ENCODE data around the gene PLEKHA4. TPM values are rescaled to one million over a fixed set of nuclear protein-coding genes. Genes with fewer than 3 reads are reported as not detected.

Gene PLEKHA4
- total and polyA plus RNA-seq, 4 donors, result 4.4 to 17.2 (median 6.3) TPM

DNA sequence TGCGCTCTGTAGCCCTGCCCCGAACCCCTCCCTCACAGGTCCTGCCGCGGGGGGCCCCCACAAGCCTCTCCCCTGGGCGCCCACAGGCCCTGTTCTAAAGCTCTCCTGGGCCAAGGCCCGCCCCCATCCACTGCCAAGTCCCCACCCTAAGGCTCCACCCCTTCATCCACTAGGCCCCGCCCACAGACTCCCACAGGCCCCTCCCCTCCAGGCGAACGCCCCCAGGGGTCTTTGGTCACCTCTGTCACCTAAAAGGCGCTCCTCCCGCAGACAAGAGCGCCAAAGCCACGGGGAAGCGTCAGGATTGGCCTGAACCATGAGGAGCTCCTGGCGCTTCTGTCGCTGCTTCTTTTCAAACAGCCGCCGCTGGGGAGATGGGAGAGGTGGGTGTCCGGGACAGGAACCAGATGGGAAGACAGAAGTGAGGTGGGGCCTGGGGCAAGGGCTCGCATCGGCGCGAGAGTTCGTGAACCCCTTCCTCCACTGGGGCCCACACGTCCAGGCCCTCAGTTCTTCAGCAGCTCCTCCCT, 27.8 kb upstream of the PLEKHA4 start:
- Histone ChIP-seq H3K27me3 (ENCODE audit: control insufficient read depth in 4 of 4, insufficient read depth in 4 of 4, low read length in 3 of 4) (no peaks in the 10 kb centered on the region), H3K36me3 (ENCODE audit: control insufficient read depth in 4 of 4, insufficient read depth in 3 of 4, low read depth in 1 of 4, low read length in 3 of 4) (no peaks in the 10 kb centered on the region), H3K9me3 (ENCODE audit: control insufficient read depth in 4 of 4, low read length in 3 of 4) (no peaks in the 10 kb centered on the region), H3K4me1 (ENCODE audit: control insufficient read depth in 4 of 4, insufficient read depth in 4 of 4, low read length in 3 of 4) (peaks cover 0 to 10% (median 2%) of the 10 kb centered on the region in 4 donors), H3K9ac (ENCODE audit: low read depth in 1 of 2, low read length in 2 of 2) (no peak overlapping the region), H3K4me3 (ENCODE audit: low read depth in 1 of 3, low read length in 3 of 3) (peak overlapping the region in 1 of 3 donors; percentile 26), H3K27ac (ENCODE audit: low read depth in 1 of 2, low read length in 2 of 2) (peak overlapping the region in 1 of 2 donors; percentile 25)
- WGBS, result 43% methylated on average over 25 of the region's 25 CpGs
- TF ChIP-seq TAF1 (conservative IDR thresholded peaks at IDR 0.05) (peak; percentile 59), RXRA (IDR thresholded peaks at IDR 0.05) (peak in 1 of 2 donors; percentile 40), NR2F2 (IDR thresholded peaks at IDR 0.05) (no peak), HNF4G (IDR thresholded peaks at IDR 0.05) (peak; percentile 19), FOXA2 (IDR thresholded peaks at IDR 0.05) (no peak), GABPA (IDR thresholded peaks at IDR 0.05 in 1 of 2, conservative IDR thresholded peaks at IDR 0.05 in 1 of 2) (no peak), JUND (IDR thresholded peaks at IDR 0.05) (no peak), EGR1 (IDR thresholded peaks at IDR 0.05; ENCODE audit: low read depth in 2 of 2) (no peak), YY1 (IDR thresholded peaks at IDR 0.05) (no peak), HNF4A (conservative IDR thresholded peaks at IDR 0.05) (peak in 1 of 2 donors; percentile 50), FOXA1 (IDR thresholded peaks at IDR 0.05) (no peak), RAD21 (IDR thresholded peaks at IDR 0.05) (peak in 1 of 2 donors; percentile 33), SP1 (IDR thresholded peaks at IDR 0.05) (peak; percentile 55)
- TF ChIP-seq, protein P1, sequence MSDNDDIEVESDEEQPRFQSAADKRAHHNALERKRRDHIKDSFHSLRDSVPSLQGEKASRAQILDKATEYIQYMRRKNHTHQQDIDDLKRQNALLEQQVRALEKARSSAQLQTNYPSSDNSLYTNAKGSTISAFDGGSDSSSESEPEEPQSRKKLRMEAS (IDR thresholded peaks at IDR 0.05), result no peak
- TF ChIP-seq, protein P2, sequence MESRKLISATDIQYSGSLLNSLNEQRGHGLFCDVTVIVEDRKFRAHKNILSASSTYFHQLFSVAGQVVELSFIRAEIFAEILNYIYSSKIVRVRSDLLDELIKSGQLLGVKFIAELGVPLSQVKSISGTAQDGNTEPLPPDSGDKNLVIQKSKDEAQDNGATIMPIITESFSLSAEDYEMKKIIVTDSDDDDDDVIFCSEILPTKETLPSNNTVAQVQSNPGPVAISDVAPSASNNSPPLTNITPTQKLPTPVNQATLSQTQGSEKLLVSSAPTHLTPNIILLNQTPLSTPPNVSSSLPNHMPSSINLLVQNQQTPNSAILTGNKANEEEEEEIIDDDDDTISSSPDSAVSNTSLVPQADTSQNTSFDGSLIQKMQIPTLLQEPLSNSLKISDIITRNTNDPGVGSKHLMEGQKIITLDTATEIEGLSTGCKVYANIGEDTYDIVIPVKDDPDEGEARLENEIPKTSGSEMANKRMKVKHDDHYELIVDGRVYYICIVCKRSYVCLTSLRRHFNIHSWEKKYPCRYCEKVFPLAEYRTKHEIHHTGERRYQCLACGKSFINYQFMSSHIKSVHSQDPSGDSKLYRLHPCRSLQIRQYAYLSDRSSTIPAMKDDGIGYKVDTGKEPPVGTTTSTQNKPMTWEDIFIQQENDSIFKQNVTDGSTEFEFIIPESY (IDR thresholded peaks at IDR 0.05), result no peak
- TF ChIP-seq, protein P3, sequence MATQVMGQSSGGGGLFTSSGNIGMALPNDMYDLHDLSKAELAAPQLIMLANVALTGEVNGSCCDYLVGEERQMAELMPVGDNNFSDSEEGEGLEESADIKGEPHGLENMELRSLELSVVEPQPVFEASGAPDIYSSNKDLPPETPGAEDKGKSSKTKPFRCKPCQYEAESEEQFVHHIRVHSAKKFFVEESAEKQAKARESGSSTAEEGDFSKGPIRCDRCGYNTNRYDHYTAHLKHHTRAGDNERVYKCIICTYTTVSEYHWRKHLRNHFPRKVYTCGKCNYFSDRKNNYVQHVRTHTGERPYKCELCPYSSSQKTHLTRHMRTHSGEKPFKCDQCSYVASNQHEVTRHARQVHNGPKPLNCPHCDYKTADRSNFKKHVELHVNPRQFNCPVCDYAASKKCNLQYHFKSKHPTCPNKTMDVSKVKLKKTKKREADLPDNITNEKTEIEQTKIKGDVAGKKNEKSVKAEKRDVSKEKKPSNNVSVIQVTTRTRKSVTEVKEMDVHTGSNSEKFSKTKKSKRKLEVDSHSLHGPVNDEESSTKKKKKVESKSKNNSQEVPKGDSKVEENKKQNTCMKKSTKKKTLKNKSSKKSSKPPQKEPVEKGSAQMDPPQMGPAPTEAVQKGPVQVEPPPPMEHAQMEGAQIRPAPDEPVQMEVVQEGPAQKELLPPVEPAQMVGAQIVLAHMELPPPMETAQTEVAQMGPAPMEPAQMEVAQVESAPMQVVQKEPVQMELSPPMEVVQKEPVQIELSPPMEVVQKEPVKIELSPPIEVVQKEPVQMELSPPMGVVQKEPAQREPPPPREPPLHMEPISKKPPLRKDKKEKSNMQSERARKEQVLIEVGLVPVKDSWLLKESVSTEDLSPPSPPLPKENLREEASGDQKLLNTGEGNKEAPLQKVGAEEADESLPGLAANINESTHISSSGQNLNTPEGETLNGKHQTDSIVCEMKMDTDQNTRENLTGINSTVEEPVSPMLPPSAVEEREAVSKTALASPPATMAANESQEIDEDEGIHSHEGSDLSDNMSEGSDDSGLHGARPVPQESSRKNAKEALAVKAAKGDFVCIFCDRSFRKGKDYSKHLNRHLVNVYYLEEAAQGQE (IDR thresholded peaks at IDR 0.05), result no peak
- TF ChIP-seq, protein P4, sequence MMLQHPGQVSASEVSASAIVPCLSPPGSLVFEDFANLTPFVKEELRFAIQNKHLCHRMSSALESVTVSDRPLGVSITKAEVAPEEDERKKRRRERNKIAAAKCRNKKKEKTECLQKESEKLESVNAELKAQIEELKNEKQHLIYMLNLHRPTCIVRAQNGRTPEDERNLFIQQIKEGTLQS (IDR thresholded peaks at IDR 0.05), result no peak
- TF ChIP-seq, protein P5, sequence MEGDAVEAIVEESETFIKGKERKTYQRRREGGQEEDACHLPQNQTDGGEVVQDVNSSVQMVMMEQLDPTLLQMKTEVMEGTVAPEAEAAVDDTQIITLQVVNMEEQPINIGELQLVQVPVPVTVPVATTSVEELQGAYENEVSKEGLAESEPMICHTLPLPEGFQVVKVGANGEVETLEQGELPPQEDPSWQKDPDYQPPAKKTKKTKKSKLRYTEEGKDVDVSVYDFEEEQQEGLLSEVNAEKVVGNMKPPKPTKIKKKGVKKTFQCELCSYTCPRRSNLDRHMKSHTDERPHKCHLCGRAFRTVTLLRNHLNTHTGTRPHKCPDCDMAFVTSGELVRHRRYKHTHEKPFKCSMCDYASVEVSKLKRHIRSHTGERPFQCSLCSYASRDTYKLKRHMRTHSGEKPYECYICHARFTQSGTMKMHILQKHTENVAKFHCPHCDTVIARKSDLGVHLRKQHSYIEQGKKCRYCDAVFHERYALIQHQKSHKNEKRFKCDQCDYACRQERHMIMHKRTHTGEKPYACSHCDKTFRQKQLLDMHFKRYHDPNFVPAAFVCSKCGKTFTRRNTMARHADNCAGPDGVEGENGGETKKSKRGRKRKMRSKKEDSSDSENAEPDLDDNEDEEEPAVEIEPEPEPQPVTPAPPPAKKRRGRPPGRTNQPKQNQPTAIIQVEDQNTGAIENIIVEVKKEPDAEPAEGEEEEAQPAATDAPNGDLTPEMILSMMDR (IDR thresholded peaks at IDR 0.05; ENCODE audit: low read depth, low read length, missing input control), result no peak
- DNase-seq (ENCODE audit: low spot score), result peak; percentile 72

Data from liver (tissue), 9 donors.